Activated CD8-positive, alpha-beta T cell treated with anti-CD3 and anti-CD28 coated beads for 36 hours (primary cell): ENCODE results near the gene UMAD1. TPM values are rescaled to one million over a fixed set of nuclear protein-coding genes. Genes with fewer than 3 reads are reported as not detected.

Experiments used
- ATAC-seq: fragments of 200-7000 bp; cut with Tn5 transposase; one replicate; pipeline ENCODE4 v1.10.0; 2021; ENCODE audit warnings: mild to moderate bottlenecking, moderate library complexity
- CTCF ChIA-PET: fragments of 350-600 bp; sonication (Branson Sonifier 250); formaldehyde crosslinking; loops from one replicate; lab custom pipeline; 2021; ENCODE audit warnings: antibody characterized with exemption; lab: Charles Lee
- POLR2A ChIA-PET: fragments of 350-600 bp; sonication (Branson Sonifier 250); formaldehyde crosslinking; loops from one replicate; lab custom pipeline; 2021; ENCODE audit warnings: antibody characterized with exemption; lab: Charles Lee
- DNase-seq: peaks from one replicate; pipeline ENCODE4 v3.0.0-alpha.2; 2020
- H3K27ac Mint-ChIP-seq: one replicate; pipeline ENCODE4 v1.8.0; 2021; ENCODE audit warnings: mild to moderate bottlenecking, mixed read lengths
- H3K27me3 Mint-ChIP-seq: one replicate; pipeline ENCODE4 v1.8.0; 2021; ENCODE audit warnings: mixed read lengths
- H3K36me3 Mint-ChIP-seq: one replicate; pipeline ENCODE4 v1.8.0; 2021; ENCODE audit warnings: low read depth, mixed read lengths
- H3K4me1 Mint-ChIP-seq: one replicate; pipeline ENCODE4 v1.8.0; 2021; ENCODE audit warnings: low read depth, mixed read lengths
- H3K4me3 Mint-ChIP-seq: one replicate; pipeline ENCODE4 v1.8.0; 2021; ENCODE audit warnings: mild to moderate bottlenecking, moderate library complexity, mixed read lengths
- H3K9me3 Mint-ChIP-seq: one replicate; pipeline ENCODE4 v1.8.0; 2021; ENCODE audit warnings: mixed read lengths
- CTCF ChIP-seq: fragments of 200-600 bp; IDR thresholded peaks from one replicate; pipeline ENCODE4 v1.8.0; 2022; ENCODE audit warnings: antibody characterized with exemption, mild to moderate bottlenecking
- intact Hi-C: fragments of 100-400 bp; cut with micrococcal nuclease; formaldehyde crosslinking; loops from one replicate; pipeline ENCODE4 v1.10.0; 2022
- total RNA-seq, 2 experiments: library from RNA; stranded (reverse); gene quantifications; one replicate each; pipeline ENCODE4 v1.2.3, GENCODE V29; 2021

UMAD1 gene
- total RNA-seq, 2 experiments from 2014 or later: 10.1 to 11.1 TPM

- peak overlapping the region; percentile 36 for H3K27ac Mint-ChIP-seq
- no peak overlapping the region for H3K4me3 Mint-ChIP-seq
- H3K9me3 Mint-ChIP-seq: no peaks in the 10 kb centered on the region
- peaks cover 10% of the 10 kb centered on the region for H3K36me3 Mint-ChIP-seq
- intact Hi-C loops: no loop called here
- TF ChIP-seq CTCF: no peak
- CTCF ChIA-PET: interaction anchor here (1.4 to 2.5 kb wide), 2 partner anchors 17 to 40 kb away, joined by 3 to 6 read pairs; no protein-coding TSS in a partner anchor
- peaks cover 24% of the 10 kb centered on the region for H3K4me1 Mint-ChIP-seq
- POLR2A ChIA-PET: no interaction called here
- H3K27me3 Mint-ChIP-seq: no peaks in the 10 kb centered on the region
- peak; percentile 21 for ATAC-seq
- DNase-seq: peak; percentile 27
These were observed 80.4 kb downstream of the UMAD1 start for GRCh38 chr7:7720750-7721621.

- ATAC-seq (no peak), DNase-seq (no peak)
- intact Hi-C loops: no loop called here
- TF ChIP-seq CTCF: no peak
- no peak overlapping the region for H3K4me3 Mint-ChIP-seq
- H3K27me3 Mint-ChIP-seq: no peaks in the 10 kb centered on the region
- no peaks in the 10 kb centered on the region for H3K36me3 Mint-ChIP-seq
- CTCF ChIA-PET: interaction anchor here (1.0 kb wide), 1 partner anchor 29 kb away, joined by 3 read pairs; no protein-coding TSS in a partner anchor
- peaks cover 9% of the 10 kb centered on the region for H3K4me1 Mint-ChIP-seq
- H3K27ac Mint-ChIP-seq: no peak overlapping the region
- POLR2A ChIA-PET: interaction anchor here (0.6 kb wide), 1 partner anchor 189 kb away, joined by 4 read pairs; no protein-coding TSS in a partner anchor
- H3K9me3 Mint-ChIP-seq: no peaks in the 10 kb centered on the region
These were observed 91.2 kb downstream of the UMAD1 start for GRCh38 chr7:7731732-7732131.

- ChIA-PET POLR2A (interaction anchor here (1.1 kb wide), 1 partner anchor 64 kb away, joined by 3 read pairs; no protein-coding TSS in a partner anchor), CTCF (no interaction called here)
- Mint-ChIP-seq H3K4me1 (peaks cover 9% of the 10 kb centered on the region), H3K36me3 (no peaks in the 10 kb centered on the region), H3K27ac (no peak overlapping the region), H3K27me3 (no peaks in the 10 kb centered on the region), H3K9me3 (no peaks in the 10 kb centered on the region), H3K4me3 (no peak overlapping the region)
- intact Hi-C loops: no loop called here
- ATAC-seq: peak; percentile 27
- TF ChIP-seq CTCF: no peak
- no peak for DNase-seq
These were observed 92.2 kb downstream of the UMAD1 start for GRCh38 chr7:7732621-7733281.

GRCh38 chr7:7736671-7737070 is 96.1 kb downstream of the UMAD1 start:
- H3K4me1 Mint-ChIP-seq: peaks cover 26% of the 10 kb centered on the region
- DNase-seq: no peak
- ATAC-seq: no peak
- CTCF ChIA-PET: interaction anchor here (1.4 kb wide), 1 partner anchor 24 kb away, joined by 3 read pairs; no protein-coding TSS in a partner anchor
- H3K36me3 Mint-ChIP-seq: no peaks in the 10 kb centered on the region
- no peaks in the 10 kb centered on the region for H3K27me3 Mint-ChIP-seq
- POLR2A ChIA-PET: no interaction called here
- TF ChIP-seq CTCF: no peak
- intact Hi-C loops: no loop called here
- H3K27ac Mint-ChIP-seq: no peak overlapping the region
- no peak overlapping the region for H3K4me3 Mint-ChIP-seq
- no peaks in the 10 kb centered on the region for H3K9me3 Mint-ChIP-seq
